ENCODE results near the gene ARPC1A. TPM values are rescaled to one million over a fixed set of nuclear protein-coding genes. Genes with fewer than 3 reads are reported as not detected.
"Not testable (repeated sequence)": the region's sequence is repeated elsewhere in the genome, so short reads cannot be mapped to it uniquely, and the experiment has no call there.

ARPC1A gene
- 60.1 TPM for total RNA-seq

DNA sequence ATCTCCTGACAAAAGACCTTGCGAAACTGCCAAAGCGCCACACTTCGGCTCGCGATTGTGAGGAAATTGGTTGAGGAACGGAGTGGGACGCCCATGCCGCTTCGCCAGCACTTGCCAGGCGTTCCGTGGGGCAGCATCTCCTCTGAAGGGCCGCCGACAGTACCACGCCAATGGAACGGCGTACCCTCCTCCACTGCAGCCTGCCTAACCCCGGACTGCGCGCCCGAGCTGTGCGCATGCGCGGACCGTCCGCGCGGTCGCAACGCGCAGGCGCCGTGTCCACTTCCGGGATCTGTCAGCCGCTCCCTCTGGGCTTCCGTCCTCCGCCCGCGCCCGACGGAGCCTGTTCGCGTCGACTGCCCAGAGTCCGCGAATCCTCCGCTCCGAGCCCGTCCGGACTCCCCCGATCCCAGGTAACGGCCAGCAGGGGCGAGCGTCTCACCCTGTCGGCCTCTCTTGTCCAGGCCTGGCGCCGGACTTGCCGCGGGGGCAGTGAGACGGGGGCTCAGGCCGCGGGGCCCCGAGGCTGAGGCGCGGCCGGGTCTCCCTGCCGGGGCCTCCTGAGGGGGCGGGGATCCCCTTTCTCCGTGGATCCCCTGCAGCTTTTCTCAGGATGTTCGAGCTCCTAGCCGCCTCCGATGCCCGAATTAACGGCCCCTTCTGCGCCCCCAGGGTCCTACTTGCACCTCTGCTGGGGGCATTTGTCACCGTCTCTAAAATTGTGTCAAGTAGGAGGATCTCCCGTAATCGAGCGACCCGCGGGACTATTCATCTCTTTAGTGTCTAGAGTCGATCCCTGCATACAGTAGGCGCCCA lies at the start of gene ARPC1A:
TSS of gene ARPC1A (plus strand) at position 307 of the 816 bp plus-strand sequence. CDS start 7,456 bp downstream, outside the sequence.
- DNase-seq, result peak; percentile 97

GRCh38 chr7:99278180-99278579 lies 47.5 kb upstream of the ARPC1A start:
- DNase-seq, result no peak

DNA sequence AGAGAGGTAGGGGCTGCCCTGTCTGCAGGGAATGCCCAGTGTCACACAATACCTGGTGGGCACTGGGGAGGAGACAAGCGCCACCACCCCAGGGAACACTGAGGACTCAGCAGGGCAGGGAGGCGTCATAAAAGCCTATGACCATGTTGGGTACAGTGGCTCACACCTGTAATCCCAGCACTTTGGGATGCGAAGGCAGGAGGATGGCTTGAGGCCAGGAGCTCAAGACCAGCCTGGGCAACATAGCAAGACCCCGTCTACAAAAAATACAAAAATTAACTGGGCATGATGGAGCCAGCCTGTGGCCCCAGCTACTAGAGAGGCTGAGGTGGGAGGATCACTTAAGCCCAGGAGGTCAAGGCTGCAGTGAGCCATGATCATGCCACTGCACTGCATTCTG lies 41.5 kb upstream of the ARPC1A start:
- DNase-seq, result not testable (repeated sequence)

DNA sequence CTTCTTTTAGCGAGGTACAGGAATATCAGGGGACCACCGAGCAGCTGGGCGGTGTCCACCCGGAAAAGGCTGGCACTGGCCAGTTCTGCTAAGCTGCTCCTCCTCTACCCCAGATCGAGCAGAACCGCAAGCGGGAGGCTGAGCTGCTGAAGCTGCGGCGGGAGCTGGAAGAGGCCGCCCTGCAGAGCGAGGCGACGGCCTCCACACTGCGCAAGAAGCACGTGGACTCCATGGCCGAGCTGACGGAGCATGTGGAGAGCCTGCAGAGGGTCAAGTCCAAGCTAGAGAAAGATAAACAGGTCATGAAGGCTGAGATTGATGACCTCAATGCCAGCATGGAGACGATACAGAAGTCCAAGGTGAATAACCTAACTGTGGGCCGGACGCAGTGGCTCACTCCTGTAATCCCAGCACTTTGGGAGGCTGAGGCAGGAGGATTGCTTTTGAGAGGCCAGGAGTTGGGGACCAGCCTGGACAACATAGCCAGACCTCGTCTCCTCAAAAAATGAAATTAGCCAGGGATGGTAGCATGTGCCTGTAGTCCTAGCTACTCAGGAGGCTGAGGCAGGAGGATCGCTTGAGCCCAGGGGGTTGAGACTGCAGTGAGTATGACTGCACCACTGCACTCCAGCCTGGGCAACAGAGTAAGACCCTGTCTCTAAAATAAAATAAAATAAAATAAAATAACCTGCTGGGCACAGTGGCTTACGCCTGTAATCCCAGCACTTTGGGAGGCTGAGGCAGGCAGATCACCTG lies 37.7 kb upstream of the ARPC1A start:
- no peak for DNase-seq

DNA sequence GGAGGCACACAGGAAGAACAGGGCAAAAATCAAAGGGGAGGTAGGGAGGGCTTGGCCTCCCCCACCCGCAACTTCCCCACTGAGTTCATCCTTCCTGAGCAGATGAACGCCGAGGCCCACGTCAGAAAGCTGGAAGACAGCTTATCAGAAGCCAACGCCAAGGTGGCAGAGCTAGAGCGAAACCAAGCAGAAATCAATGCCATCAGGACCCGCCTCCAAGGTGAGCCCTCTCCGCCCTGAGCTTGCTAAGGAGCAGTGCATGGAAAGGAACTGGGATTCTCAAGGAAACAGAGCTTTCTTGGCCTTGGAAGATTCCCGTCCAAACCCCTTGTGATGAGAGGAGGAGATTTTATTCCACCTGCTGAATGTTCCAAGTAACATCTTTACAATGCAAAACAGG lies 36.5 kb upstream of the ARPC1A start:
- no peak for DNase-seq

DNA sequence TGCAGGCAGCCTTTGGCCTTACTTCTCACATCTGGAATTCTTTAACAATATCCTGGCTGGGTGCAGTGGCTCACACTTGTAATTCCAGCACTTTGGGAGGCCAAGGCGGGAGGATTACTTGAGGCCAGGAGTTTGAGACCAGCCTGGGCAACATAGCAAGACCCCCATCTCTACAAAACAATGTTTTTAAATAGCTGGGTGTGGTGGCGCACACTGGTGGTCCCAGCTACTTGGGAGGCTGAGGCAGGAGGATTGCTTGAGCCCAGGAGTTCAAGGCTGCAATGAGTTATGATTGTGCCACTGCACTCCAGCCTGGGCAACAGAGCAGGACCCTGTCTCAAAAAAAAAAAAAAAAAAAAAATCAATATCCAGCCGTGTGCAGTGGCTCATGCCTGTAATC lies 35.5 kb upstream of the ARPC1A start:
- not testable (repeated sequence) for DNase-seq

GRCh38 chr7:99290980-99291607 lies 34.6 kb upstream of the ARPC1A start:
- no peak for DNase-seq

DNA sequence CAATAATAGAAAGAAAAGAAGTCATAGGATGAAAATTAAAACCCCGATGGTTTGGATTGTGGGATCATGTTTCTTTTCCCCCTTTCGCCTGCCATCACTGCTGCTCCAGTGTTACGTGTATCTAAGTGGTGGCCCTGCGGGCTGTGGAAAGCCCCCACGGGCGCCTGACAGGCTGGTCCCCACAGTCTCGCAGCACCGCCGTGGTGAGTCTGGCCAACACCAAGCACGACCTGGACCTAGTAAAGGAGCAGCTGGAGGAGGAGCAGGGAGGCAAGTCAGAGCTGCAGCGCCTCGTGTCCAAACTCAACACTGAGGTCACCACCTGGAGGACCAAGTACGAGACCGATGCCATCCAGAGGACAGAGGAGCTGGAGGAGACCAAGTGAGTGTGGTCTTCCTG lies 33.6 kb upstream of the ARPC1A start:
- no peak for DNase-seq

DNA sequence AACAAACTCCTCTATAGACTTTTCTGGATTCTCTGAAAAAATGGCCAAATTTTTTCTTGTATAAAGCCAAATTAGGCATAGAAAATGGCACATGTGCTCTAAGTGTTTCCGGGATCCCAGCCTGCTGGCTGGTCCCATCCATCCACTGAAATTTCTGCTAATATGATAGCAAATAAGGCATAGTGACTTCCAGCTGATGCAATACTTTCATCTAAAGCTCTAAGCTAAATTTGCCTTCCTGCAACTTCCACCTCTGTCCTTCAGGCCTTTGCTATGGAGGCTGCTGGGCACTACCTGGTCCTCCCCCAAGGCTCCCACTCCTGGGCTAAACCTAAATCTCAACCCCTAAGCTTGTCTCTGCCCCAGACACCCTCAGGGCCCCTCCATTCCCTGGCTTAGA lies 32.5 kb upstream of the ARPC1A start:
- no peak for DNase-seq

GRCh38 chr7:99293650-99294049 lies 32.0 kb upstream of the ARPC1A start:
- DNase-seq, result no peak

GRCh38 chr7:99296471-99296870 lies 29.2 kb upstream of the ARPC1A start:
- DNase-seq, result no peak

- DNase-seq, result no peak
Measured at GRCh38 chr7:99301496-99301895, 24.2 kb upstream of the ARPC1A start.

- DNase-seq, result no peak
Measured at GRCh38 chr7:99305473-99306260, 20.0 kb upstream of the ARPC1A start.

- DNase-seq, result no peak
Measured at GRCh38 chr7:99308461-99309074, 17.1 kb upstream of the ARPC1A start.

DNA sequence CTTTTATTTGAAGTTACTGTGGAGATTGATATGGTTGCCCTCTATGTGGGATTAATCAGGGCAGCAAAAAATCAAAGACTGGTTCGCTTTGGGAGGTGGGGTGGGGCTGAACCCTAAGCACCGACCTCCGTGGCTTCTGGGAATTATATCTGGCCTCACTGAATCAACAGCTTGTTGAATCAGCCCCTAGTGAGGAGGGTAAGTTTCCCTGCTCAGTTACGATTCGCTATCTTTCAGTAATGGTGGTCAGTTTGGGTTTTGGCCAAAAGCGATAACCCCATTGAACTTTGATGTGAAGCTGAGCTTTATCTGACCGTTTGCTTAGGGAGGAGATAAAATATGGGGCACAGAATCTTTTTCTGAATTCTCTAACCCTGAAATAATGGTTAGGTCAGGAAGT lies 16.6 kb upstream of the ARPC1A start:
- no peak for DNase-seq

GRCh38 chr7:99310004-99310403 lies 15.7 kb upstream of the ARPC1A start:
- no peak for DNase-seq

- DNase-seq, result no peak
Measured at GRCh38 chr7:99311702-99312101, 14.0 kb upstream of the ARPC1A start.

- peak; percentile 78 for DNase-seq
Measured at GRCh38 chr7:99312316-99313203, 13.1 kb upstream of the ARPC1A start.

DNA sequence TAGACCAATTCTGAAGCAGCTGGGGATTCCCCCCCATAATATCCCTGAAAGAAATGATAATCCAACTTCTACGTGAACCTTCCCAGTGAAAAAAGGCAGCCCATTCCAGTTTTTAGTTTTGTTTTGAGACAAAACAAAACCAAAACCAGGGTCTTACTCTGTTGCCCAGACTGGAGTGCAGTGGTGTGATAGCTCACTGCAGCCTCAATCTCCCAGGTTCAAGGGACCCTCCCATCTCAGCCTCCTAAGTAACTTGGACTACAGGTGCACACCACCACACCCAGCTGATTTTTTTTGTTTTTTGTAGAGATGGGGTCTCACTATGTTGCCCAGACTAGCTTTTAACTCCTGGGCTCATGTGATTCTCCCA lies 12.5 kb upstream of the ARPC1A start:
- no peak for DNase-seq

DNA sequence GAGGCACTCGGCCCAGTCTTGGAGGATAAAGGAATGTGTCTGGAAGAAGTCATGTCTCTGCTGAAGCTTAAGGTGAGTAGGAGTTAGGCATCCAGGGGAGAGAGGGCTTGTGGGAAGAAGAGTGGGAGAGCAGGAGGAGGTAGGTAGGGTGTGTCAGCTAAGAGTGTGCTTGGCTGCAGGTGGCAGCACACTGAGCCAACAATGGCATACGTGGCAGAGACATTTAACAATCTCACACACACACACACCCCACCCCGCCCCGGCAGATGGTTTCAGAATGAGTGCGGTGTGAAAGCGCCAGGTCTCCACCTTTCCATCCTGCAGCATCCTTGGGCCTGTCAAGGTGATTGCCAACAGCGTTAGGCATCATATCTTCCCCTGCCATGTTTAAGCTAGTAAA lies 11.2 kb upstream of the ARPC1A start:
- no peak for DNase-seq

DNA sequence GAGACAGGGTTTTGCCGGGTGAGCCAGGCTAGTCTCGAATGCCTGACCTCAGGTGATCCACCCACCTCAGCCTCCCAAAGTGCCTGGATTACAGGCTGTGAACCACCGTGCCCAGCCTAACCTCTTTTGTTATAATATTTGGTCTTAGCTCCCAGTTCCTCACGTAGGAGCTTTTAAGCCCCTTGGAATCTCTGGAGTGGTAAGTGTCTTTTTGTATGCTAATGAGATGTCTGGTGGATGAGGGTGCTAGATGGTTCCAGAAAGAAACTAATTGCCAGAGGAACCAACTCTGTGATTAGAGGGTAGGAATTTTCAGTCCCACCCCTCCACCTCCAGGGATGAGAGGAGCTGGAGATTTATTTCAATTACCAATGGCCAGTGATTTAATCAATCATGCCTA lies 5.3 kb upstream of the ARPC1A start:
- DNase-seq, result no peak
